C4-2B (cell line): Measurements from ENCODE around the gene SLC43A3.

Experiments
- CTCF ChIP-seq: fragments of 450-650 bp; conservative IDR thresholded peaks from 2 replicates; pipeline ENCODE4 v1.5.1; 2017; ENCODE audit warnings: mild to moderate bottlenecking
- ZFX ChIP-seq: fragments of 450-650 bp; IDR thresholded peaks from 2 replicates; pipeline ENCODE4 v1.6.1; 2017

DNA sequence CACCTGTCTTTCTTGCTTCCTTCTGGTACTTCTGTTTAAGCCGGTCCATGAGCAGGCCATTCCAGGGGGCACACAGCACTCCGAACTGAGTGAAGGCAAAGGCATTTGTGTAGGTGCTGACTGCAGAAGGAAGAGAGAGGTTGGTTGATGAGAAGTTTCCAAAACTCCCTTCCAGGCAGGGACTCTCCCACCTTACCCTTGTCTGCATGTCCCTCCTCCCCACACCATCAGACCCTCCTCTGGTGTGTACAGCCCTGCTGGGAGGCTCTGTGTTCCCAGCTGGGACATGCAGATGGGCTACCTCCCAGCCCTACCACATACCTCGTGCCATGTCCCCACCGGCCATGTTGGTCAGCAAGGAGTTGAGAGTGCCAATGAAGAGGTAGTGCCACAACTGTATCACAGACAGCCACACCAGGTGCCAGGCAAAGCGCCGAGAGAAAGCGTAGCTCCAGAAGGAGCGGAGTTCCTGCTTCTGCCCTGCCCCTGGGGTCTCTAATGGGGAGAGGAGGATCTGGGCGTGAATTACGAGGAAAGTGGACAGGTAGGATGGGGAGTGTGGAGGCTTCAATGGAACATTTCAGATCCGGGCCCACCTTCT is 12.2 kb downstream of the SLC43A3 start:
- TF ChIP-seq CTCF (no peak), ZFX (no peak)
